ENCODE results near the gene FBXO44. TPM values are rescaled to one million over a fixed set of nuclear protein-coding genes. Genes with fewer than 3 reads are reported as not detected.
"Not testable (repeated sequence)": the region's sequence is repeated elsewhere in the genome, so short reads cannot be mapped to it uniquely, and the experiment has no call there.

The FBXO44 gene
- 15.1 and 24.4 TPM in 2 replicates for polyA plus RNA-seq (2011; rRNA removed)
- polyA minus RNA-seq (2011; rRNA and poly(A)+ RNA removed): 12.1 and 12.4 TPM in 2 replicates

GRCh38 chr1:11654137-11654938 lies at the start of gene FBXO44, which contains the start of gene FBXO2:
Gene FBXO44, plus strand, starts transcription at chr1:11654877. Its CDS starts 959 bp downstream, at chr1:11655836.
Gene FBXO2, minus strand, starts transcription at chr1:11654429. Its CDS starts 89 bp downstream, at chr1:11654340.
- Histone ChIP-seq H3K4me3 (ENCODE audit: low read depth, low read length) (peak within 1 kb of the TSS; percentile 84), H3K36me3 (ENCODE audit: control insufficient read depth, insufficient read depth, low read length) (peaks cover 4% of the 10 kb centered on the region; the same call in 1 of the 2 replicates), H3K27me3 (ENCODE audit: control insufficient read depth, insufficient read depth, low read length) (0 out of 2 replicates have a peak, but pooled peaks cover 4% of the 10 kb centered on the region)
- no peak for DNase-seq (ENCODE audit: low read depth)
- TF ChIP-seq CTCF (IDR thresholded peaks at IDR 0.05; ENCODE audit: insufficient read depth, low read depth, low read length): no peak
- POLR2A ChIA-PET: no interaction called here
- CTCF ChIA-PET: interaction anchor here (1.5 to 2.8 kb wide), 4 partner anchors 9 to 618 kb away, joined by 5 to 18 read pairs (median 15); partner anchors contain the start of gene FBXO6

- Histone ChIP-seq H3K27me3 (ENCODE audit: control insufficient read depth, insufficient read depth, low read length) (0 out of 2 replicates have a peak, but pooled peaks cover 1% of the 10 kb centered on the region), H3K4me3 (ENCODE audit: low read depth, low read length) (no peak overlapping the region), H3K36me3 (ENCODE audit: control insufficient read depth, insufficient read depth, low read length) (no peaks in the 10 kb centered on the region)
- no peak for DNase-seq (ENCODE audit: low read depth)
- POLR2A ChIA-PET: no interaction called here
- CTCF ChIA-PET: no interaction called here
- TF ChIP-seq CTCF (IDR thresholded peaks at IDR 0.05; ENCODE audit: insufficient read depth, low read depth, low read length): no peak
These were observed 47.9 kb upstream of the FBXO44 start for GRCh38 chr1:11606775-11607174.

GRCh38 chr1:11608596-11609130 lies 46.0 kb upstream of the FBXO44 start:
- H3K4me3 ChIP-seq (ENCODE audit: low read depth, low read length); DNase-seq (ENCODE audit: low read depth); POLR2A ChIA-PET; CTCF ChIA-PET; H3K27me3 ChIP-seq (ENCODE audit: control insufficient read depth, insufficient read depth, low read length); H3K36me3 ChIP-seq (ENCODE audit: control insufficient read depth, insufficient read depth, low read length): not testable (repeated sequence)

- DNase-seq (ENCODE audit: low read depth); CTCF ChIA-PET; H3K36me3 ChIP-seq (ENCODE audit: control insufficient read depth, insufficient read depth, low read length); H3K27me3 ChIP-seq (ENCODE audit: control insufficient read depth, insufficient read depth, low read length); POLR2A ChIA-PET; H3K4me3 ChIP-seq (ENCODE audit: low read depth, low read length): not testable (repeated sequence)
These were observed 45.3 kb upstream of the FBXO44 start for GRCh38 chr1:11609378-11609777.

GRCh38 chr1:11610629-11611180 lies 44.0 kb upstream of the FBXO44 start:
- no peak for DNase-seq (ENCODE audit: low read depth)
- H3K27me3 ChIP-seq (ENCODE audit: control insufficient read depth, insufficient read depth, low read length): peaks cover 2% of the 10 kb centered on the region; the same call in 1 of the 2 replicates
- POLR2A ChIA-PET: no interaction called here
- H3K36me3 ChIP-seq (ENCODE audit: control insufficient read depth, insufficient read depth, low read length): no peaks in the 10 kb centered on the region
- no peak for TF ChIP-seq CTCF (IDR thresholded peaks at IDR 0.05; ENCODE audit: insufficient read depth, low read depth, low read length)
- no peak overlapping the region for H3K4me3 ChIP-seq (ENCODE audit: low read depth, low read length)
- CTCF ChIA-PET: no interaction called here

Data from BJ (cell line).